IPS-NIHi11 (cell line): ENCODE measurements around the gene TRPC4.
A peak's percentile ranks its signal among the peaks of the same experiment; 100 is the strongest.

Experiments used
- DNase-seq: peaks from one replicate; pipeline ENCODE4 v3.0.0; 2012; ENCODE audit warnings: mixed read lengths, low spot score

TRPC4 gene

DNA sequence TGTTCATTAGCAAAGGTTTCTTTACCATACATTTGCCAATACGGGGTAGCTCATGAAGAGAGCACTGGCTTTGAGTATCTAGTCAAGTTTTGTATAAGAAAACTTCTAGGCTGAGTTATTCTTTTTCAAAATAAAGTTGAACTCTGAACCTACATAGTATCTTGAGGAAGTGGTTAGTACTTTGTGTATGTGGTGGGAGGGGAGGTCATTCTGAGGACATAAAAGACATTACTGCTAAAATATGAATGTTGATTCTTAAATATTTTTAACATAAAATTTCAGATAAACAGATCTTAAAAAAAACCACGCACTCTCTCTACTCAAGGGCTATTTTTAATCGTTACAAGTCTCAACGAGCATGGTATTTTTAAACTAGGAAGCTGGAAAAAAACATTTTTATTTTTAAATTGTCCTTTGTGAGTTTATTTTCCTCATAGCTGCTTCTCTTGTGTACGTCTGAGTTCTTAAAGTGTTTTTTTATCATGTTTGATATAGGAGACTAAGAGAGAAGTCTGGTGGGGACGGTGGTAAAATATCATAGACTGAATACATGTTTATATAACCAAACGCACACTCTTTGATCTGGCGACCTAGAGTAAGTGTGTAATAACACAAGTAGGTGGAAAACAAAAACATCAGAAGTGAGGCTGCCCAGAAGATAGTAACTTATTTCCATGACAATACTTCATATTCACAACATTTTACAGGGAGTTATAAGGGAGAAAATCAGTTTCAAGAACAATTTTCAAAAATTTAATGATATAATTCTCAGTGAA is 153.0 kb downstream of the TRPC4 start:
- no peak for DNase-seq

DNA sequence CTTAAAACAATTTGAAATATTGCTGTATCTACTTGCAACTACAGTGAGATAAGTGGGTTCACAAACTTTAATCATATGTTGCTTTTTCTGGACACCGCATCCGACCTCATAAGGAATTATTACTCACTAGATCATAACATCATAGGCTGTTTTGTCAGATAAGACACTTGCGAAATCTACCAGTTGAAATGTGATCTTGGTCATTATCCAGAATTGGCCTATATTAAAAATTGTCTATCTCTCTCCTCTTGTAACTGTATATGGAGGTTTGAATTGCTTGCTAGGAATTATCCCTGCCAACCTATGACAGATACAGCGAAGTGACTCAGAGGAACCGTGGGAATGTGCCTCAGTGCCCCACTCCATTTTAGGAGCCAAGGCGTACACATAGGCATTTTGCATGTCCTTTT is 154.0 kb downstream of the TRPC4 start:
- no peak for DNase-seq

DNA sequence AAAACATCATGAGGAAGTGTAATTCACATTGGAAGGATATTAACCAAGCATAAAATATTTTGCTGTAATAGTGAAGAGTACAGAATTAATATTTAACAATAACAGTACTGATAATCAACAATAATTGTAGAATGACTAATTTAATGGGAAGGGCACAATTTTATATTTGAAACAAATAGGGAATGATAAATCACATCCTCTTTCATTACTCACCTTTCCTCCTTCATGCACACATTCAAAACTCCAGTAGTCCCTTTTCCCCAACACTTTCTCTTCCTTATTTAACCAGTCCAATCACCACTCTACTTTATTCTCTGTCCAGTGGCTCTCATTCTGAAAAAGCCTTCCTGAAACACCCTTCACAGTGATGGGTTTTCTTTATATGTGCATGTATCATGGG is 160.3 kb downstream of the TRPC4 start:
- DNase-seq, result no peak

DNA sequence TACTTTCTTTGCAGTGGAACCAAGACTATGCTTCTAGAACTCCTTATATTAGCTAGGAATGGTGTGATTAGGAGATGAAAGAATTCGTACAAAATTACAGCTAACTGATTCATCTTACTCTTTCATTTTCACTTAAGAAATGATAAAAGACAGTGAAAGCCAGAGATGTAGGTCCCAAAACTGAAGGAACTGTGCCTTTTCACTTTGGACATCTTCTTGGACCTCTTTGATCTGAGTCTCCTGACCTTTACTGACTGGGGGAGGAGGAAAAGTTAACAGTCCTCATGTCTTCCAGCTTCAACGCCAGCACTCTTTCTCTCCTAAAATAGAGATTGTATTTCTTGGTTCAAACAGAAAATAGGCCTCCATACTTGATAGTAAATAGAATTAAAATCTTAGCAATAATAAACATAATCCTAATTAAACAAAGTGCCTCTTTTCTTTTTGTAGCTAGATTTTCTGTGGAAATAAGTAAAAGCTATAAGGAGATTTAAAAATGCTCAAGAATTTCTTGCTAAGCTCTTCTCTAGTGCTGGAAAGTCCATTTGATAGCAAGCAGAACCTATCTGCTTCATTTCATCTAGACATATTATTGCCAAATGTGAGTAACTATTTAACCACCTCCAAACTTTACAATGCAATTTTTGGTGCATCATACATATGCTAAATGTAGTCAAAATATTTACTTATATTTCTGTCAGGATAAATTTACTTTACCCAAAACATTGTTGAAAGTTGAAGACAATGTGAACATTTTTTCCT is 161.7 kb downstream of the TRPC4 start:
- no peak for DNase-seq

DNA sequence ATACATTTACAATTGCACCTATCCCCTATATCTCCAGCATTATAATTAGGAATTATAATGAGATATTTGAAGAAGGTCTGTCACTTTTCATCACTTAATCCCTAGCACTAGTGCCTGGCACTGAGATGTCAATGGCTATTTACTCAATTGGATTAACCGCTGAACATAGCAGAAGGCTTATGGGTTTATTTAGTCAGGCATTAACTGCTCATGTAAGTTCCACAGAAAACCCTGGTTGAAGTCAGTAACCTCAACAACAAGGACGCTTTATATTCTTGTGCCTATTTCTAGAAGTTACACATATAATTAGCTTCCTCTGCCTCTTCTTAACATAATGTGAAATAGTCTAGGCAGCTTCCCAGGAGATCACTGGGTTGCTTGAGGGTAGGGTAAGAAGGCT is 163.5 kb downstream of the TRPC4 start:
- DNase-seq, result no peak

DNA sequence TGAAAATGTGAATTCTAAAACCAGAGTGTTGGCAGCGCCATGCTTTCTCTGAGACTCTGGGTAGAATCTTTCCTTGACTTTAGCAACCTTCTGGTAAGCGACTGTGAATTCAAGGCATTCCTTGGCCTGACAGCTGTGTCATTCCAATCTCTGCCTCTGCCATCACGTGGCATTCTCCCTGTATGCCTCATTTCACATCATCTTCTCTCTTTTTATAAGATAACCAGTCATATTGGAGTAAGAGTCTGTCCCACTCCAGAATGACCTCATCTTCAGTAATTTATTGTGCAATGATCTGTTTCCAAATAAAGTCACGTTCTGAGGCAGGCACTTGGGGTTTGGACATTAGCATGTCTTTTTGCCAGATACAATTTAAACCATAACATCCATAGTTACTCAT is 167.6 kb downstream of the TRPC4 start:
- peak; percentile 8 for DNase-seq

DNA sequence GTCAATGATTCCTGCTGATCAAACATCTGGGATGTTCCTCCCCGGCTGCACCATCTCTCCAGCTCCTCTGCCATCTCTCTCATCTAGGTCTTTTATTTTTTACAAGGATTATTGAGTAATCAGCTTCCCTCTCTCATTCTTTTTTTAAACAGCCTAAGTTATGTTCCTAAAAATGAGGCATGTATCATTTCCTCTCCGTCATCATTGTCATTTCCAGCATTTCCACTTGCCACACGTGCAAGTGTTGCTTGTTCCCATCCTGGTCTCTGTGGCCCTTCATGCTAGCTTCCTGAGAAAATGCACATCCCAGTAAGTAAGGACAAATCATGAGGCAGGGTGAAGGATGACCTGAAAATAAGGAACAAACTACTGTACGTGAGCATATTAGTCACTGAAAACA is 168.3 kb downstream of the TRPC4 start:
- DNase-seq, result no peak

DNA sequence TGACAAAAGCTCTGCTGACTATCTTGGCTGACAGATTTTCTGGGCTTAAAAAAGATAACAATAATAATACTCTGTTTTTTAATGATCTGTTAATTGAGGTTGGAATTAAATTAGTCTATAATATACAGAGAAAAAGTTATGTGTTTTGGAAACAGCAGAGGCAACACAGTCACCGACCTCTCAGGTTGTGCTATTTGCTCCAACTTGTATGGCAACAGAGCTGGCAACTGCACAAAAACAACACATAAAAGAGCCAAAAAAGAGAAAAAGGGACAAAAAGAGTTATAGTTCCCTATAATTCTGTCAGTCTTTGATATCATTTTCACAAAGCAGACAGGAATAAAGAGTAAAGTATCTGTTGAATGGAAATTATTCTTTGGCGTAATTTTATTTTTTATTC is 168.7 kb downstream of the TRPC4 start:
- DNase-seq, result no peak

DNA sequence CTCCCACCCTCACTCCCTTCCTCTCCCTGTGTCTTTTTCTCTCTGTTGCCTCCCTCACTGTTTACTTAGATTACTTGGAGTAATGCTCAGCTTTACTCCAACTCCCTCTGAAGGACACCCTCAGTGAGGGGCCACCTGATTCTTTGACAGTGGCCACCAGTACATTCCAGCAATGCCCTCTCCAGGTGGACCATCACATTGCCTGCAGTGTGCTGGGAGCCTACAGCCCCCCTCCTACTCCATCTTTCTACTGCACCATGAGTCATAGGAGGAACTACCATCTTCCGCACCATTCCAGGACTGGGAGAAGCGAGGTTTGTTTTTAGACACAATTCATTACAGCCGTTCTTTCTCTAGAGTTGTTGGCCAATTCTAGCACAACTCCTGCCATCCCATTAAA is 174.4 kb downstream of the TRPC4 start:
- DNase-seq, result no peak

DNA sequence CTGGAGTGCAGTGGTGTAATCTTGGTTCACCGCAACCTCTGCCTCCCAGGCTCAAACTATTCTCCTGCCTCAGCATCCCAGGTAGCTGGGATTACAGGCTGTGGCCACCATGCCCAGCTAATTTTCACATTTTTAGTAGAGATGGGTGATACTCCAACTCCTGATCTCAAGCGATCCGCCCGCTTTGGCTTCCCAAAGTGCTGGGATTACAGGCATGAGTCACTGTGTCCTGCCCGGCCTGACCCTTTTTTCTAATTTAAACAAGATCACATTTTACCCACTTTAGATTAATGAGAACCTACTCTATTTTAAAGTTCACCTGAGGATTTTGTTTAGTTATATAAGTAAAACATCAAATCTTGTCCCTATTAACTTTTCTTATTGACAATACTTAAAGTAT is 179.2 kb downstream of the TRPC4 start:
- no peak for DNase-seq

DNA sequence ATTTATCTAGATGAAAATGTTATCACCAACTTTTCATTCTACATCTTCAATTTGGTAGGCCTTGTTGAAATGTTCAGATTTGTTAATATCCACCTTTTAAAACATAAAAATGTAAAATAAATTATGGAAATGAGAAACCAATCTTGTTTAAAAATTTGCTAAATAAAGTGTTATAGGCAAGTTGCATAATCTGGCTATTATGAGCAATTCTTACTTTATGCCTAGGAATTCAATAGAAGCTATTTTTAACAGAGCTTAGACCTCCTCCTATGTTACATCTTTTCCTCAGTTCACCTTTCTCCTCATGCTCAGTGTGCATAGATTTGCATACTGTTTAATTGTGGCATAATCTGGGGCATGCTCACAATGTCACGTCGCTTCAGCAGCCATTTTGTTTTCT is 183.1 kb downstream of the TRPC4 start:
- DNase-seq, result no peak

DNA sequence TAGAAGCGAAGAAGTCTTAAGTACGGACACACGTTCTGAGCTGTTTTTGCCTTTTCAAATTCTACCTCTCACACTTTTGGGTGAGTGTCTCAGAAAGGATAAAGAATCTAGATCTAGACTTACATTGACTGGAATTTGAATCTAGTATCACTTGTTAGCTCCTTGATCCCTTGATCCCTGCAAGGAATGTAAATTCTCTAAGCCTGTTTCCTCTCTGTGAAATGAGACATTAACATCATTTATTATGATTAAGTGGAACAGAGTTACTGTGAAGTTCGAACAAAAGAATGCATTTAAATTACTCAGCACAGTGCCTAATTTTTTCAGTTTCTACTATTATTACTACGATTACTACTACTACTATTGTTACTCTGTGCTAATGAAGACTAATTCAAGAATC is 184.4 kb downstream of the TRPC4 start:
- no peak for DNase-seq

DNA sequence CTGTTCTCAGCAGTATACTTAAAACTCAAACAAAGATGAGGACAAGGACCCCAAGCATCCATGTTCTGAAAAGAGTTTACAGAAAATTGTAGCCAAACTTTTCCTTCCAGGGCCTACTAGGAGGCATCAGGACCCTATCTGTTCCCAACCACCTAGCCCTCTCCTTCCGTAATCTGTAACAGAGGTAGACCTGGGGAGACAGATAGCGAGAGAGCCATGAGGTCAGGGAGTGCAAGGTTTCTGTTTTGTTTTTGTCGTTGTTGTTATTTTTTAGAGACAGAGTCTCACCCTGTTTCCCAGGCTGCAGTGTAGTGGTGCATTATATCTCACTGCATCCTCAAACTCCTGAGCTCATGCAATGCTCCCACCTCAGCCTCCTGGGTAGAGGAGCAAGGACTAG is 187.1 kb downstream of the TRPC4 start:
- no peak for DNase-seq

DNA sequence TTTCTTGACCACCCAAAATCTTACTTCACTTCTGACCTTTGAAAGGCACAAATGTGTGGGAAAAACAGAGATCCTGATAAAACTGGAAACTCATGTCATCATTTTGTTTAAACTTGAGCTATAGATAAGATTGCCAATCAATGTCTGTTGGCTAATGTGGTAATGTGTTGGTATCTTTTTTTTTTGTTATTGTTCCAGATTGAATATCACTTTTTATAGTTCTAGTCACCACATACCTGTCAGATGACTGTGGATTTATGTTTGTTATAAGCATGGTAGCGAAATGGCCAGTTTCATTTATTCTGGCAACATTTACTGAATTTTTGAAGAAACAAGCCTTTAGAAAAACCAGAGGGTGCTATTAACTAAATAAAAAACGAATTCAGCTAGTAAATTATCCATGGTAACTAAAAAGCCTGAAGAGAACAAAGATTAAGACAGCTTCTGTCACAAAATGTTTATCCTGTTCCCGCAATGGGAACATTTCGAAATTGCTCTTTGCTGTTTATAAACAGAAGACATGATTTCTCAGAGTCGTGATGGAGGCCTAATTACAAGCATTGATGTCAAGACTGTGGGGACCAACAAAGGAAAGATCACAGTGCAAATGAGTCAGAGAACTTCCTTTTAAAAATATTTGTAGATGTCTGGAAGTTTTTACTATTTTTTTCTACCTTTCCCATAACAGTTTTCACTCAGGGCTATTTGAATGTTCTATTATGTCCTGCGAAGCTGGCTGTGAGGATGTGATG is 188.1 kb downstream of the TRPC4 start:
- DNase-seq, result no peak

DNA sequence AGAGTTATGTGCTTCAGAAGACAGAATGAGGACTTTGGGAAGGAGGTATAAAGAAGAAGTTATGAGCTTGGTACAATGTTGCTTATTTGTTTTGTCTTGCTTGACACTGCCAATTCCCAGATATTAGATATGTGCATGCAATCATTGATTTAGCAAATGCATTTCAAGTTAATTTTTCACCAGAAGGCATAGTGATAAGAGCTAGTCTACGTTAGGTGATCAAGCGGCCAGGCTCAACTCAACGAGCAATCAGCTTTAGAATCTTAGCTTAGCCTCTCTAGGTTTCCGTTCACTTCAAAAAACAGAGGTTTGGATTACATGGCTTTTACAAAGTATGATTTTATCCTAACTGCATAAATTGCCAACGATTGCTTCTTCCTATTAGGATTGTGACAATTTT is 189.4 kb downstream of the TRPC4 start:
- no peak for DNase-seq

DNA sequence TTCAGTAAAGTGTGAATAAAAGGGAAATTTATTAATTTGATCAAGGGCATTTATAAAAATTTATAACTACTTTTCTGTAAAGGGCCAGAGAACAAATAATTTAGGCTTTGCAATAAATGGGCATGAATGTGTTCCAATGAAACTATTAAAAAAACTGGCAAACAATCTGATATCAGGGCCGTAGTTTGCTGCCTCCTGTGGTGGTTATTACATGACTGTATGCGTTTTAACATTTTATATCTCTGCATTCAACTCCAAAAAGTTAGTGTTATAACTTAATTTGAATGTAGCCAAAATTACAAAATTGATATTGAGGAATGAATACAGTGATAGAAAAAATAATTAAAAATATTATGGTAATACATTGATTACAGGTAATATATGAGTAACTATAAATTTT is 190.5 kb downstream of the TRPC4 start:
- DNase-seq, result no peak

DNA sequence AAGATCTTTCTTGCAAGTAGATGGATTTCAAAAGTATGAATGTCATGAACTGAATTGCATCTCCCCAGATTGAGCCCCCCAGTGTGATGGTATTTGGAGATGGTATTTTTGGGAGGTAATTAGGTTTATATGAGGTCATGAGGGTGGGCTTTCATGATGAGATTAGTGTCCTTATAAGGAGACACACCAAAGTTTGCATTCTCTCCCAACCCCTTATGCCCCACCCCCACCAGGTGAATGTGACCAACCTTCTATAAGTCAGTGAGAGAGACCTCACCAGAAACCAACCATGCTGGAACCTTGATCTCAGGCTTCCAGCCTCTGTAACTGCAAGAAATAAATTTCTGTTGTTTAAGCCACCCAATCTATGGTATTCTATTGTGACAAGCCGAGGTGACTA is 199.7 kb downstream of the TRPC4 start:
- no peak for DNase-seq

DNA sequence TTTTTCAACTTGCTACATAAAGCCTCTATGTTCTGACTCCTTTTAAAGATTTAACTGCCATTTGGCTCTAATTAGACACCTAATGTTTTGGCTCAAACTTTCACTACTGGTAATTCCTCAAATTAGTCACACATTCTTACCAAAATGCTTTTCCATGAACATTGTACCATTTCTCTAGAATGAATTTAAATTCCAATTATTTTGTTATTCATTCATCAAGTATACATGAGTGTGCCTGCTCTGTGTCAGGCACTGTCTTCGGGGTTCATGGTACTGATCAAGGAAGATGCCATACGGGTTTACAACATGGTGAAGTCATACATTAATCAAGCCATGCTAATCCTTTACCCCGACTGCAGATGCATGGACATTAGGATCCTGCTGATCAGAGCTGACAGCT is 201.9 kb downstream of the TRPC4 start:
- no peak for DNase-seq

DNA sequence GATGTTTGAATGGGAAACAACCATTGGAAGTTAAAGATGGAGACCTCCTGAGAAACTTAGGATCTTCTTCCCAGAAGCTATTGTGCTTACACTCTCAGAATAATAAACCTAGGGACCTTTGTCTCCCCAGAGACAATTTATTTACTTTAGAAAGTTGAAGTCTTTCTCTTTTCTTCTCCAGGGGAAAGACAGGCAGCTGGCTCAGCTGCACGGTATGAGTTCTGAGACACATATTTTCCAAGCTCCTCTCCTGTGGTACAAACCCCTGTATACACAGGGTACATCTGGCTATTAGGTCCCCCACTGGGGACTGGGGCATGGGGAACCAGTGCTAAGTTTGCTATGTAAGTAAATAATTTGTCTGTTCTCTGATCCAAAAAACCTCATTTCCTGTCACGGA is 203.5 kb downstream of the TRPC4 start:
- no peak for DNase-seq

DNA sequence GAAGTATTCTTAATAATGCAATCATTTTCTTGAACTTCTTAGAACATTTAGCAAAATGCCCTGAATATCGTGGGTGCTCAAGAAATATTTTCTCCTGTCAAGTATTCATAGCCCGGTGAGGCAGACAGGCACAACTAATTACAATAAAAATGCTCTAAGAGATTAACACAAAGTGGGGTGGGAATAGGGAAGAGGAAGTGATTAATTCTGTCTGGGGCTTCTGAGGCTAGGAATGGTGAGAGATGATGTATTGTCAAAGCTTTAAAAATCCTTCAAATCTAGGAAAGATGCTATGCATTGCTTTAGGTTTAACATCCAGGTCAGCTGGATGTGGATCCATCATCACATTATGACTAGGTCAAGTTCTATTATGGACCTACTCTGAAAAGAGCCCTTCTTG is 204.2 kb downstream of the TRPC4 start:
- DNase-seq, result no peak

DNA sequence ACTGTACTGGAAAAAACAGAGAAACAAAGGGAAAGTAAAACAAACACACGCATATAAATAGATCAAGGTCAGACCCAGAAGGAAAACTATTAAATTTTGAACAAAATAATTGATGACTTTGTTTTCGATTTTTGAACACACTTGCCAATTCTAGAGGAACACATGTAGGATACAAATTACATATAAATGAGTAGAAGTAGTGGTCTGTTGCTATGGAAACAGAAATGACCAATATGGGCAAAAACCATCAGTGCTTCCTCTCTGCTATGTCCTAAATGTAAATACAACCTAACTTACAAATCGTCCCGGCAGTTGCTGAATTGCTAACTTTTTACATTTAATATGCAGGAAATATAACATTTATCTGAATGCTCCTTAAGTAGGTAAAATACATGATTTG is 205.8 kb downstream of the TRPC4 start:
- DNase-seq, result no peak

DNA sequence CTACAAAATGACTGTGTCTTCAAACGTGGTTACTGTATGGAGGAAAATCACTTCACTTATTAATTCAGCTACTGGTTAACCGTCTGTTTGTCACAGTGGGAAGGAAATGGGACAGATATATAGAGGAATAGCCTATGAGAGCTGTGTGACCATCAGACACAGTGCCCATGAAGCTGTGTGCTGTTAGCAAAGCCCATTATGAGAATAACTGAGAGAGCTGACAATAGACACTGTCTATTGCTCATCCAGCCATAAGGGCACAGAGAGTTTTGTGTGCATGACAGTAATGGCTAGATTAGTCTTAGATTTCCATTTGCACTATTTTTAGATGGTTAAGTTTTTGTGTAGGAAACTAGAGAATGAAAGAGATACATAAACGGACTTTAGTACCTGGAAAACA is 206.9 kb downstream of the TRPC4 start:
- DNase-seq, result no peak

DNA sequence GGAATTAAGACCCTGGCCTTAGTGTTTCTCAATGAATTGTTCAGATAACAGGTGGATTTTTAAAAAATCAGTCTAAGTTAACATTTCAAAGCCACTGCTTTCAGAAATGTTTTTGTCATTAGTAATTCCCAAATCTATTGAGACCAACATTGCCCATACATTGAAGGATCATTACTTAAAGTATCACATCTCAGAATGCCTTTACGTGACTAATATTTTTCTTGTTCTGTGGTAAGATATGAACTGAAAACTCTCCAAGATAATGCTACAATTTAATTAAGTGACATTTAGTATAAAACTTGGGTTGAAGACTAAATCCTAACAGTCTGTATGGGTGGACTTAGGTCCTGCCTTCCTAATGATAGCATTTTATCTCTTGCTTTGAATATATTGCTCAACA is 211.6 kb downstream of the TRPC4 start:
- no peak for DNase-seq
